Non-pigmented ciliary epithelial cell (primary cell): Measurements from ENCODE around the gene CABLES1.

Experiments used
- DNase-seq: peaks from one replicate; pipeline ENCODE4 v3.0.0-alpha.2; 2010; ENCODE audit warnings: low read depth

The CABLES1 gene

GRCh38 chr18:23223641-23224040, 88.4 kb downstream of the CABLES1 start:
- no peak for DNase-seq

GRCh38 chr18:23225503-23225902, 90.2 kb downstream of the CABLES1 start:
- DNase-seq: peak; percentile 81

GRCh38 chr18:23226391-23226790, 91.1 kb downstream of the CABLES1 start:
- DNase-seq: no peak

GRCh38 chr18:23226930-23227725, 91.8 kb downstream of the CABLES1 start:
- DNase-seq: peak; percentile 75

- DNase-seq: no peak
Measured at GRCh38 chr18:23227726-23228070, 92.4 kb downstream of the CABLES1 start.

GRCh38 chr18:23228102-23229061, 93.1 kb downstream of the CABLES1 start:
- DNase-seq: no peak

- DNase-seq: no peak
Measured at GRCh38 chr18:23229472-23229871, 94.2 kb downstream of the CABLES1 start.

GRCh38 chr18:23230686-23231085, 95.4 kb downstream of the CABLES1 start:
- no peak for DNase-seq

GRCh38 chr18:23231340-23232021, 96.2 kb downstream of the CABLES1 start:
- DNase-seq: peak; percentile 81

GRCh38 chr18:23232331-23232730, 97.0 kb downstream of the CABLES1 start:
- no peak for DNase-seq

GRCh38 chr18:23234619-23235018, 99.3 kb downstream of the CABLES1 start:
- no peak for DNase-seq

GRCh38 chr18:23235336-23235735, 100.1 kb downstream of the CABLES1 start:
- no peak for DNase-seq

- no peak for DNase-seq
Measured at GRCh38 chr18:23235860-23236259, 100.6 kb downstream of the CABLES1 start.

GRCh38 chr18:23236876-23237468, 101.7 kb downstream of the CABLES1 start:
- DNase-seq: no peak

- DNase-seq: no peak
Measured at GRCh38 chr18:23237524-23238151, 102.4 kb downstream of the CABLES1 start.

GRCh38 chr18:23238152-23238531, 102.9 kb downstream of the CABLES1 start:
- no peak for DNase-seq

GRCh38 chr18:23238651-23239349, 103.5 kb downstream of the CABLES1 start:
- no peak for DNase-seq

GRCh38 chr18:23239350-23239692, 104.0 kb downstream of the CABLES1 start:
- no peak for DNase-seq

GRCh38 chr18:23239885-23240608, 104.8 kb downstream of the CABLES1 start:
- DNase-seq: no peak

GRCh38 chr18:23240609-23240930, 105.3 kb downstream of the CABLES1 start:
- no peak for DNase-seq
